B cell (primary cell): ENCODE data around the gene AP4S1. TPM values are rescaled to one million over a fixed set of nuclear protein-coding genes. Genes with fewer than 3 reads are reported as not detected.

ENCODE experiments used
- ATAC-seq: fragments of 200-7000 bp; cut with Tn5 transposase; one replicate; pipeline ENCODE4 v1.10.0; 2021; ENCODE audit warnings: low read depth, mild to moderate bottlenecking, moderate number of reproducible peaks, moderate library complexity
- CTCF ChIA-PET: fragments of 350-600 bp; sonication (Branson Sonifier 250); formaldehyde crosslinking; loops from one replicate; lab custom pipeline; 2021; ENCODE audit warnings: antibody characterized with exemption, inconsistent platforms; lab: Charles Lee
- POLR2A ChIA-PET: fragments of 350-600 bp; sonication (Branson Sonifier 250); formaldehyde crosslinking; loops from one replicate; lab custom pipeline; 2021; ENCODE audit warnings: antibody characterized with exemption; lab: Charles Lee
- DNase-seq: peaks from one replicate; pipeline ENCODE4 v3.0.0; 2013
- H2AFZ ChIP-seq: 2 replicates; pipeline ENCODE4 v1.6.1; 2012; ENCODE audit warnings: mild to moderate bottlenecking, low read depth, low read length; ENCODE audit not compliant: insufficient read depth, poor library complexity, severe bottlenecking
- H3K27ac ChIP-seq, 2 donors: 1 replicate in 1 of 2; 2 replicates in 1 of 2; pipeline ENCODE4 v1.5.1; 2012 to 2013; ENCODE audit warnings: low read length in 2 of 2, mild to moderate bottlenecking in 2 of 2, moderate library complexity in 1 of 2
- H3K27me3 ChIP-seq, 4 experiments: fragments of 200-600 bp in 1 of 4; sonication (generic) in 1 of 4; replicated peaks in 1 of 4; 1 replicate in 2 of 4; 2 replicates in 2 of 4; pipeline versions ENCODE4 v1.6.1 to v1.7.0; 2013 to 2016; ENCODE audit warnings: low read length in 3 of 4, mild to moderate bottlenecking in 2 of 4, mixed read lengths in 1 of 4, moderate library complexity in 1 of 4; ENCODE audit not compliant: insufficient read depth in 4 of 4, control insufficient read depth in 3 of 4; ENCODE audit errors: control extremely low read depth in 1 of 4
- H3K36me3 ChIP-seq, 2 experiments: replicated peaks in 1 of 2; 1 replicate in 1 of 2; 2 replicates in 1 of 2; pipeline versions ENCODE4 v1.6.1 to v1.7.1; 2013; ENCODE audit warnings: low read length in 1 of 2; ENCODE audit not compliant: insufficient read depth in 2 of 2, control insufficient read depth in 1 of 2; ENCODE audit errors: control extremely low read depth in 1 of 2, extremely low read depth in 1 of 2
- H3K4me1 ChIP-seq, 2 donors: fragments of 200-600 bp in 1 of 2; sonication (generic) in 1 of 2; 1 replicate in 1 of 2; 2 replicates in 1 of 2; pipeline versions ENCODE4 v1.5.1 to v1.6.1; 2013 to 2017; ENCODE audit warnings: low read length in 2 of 2; ENCODE audit not compliant: control insufficient read depth in 2 of 2, insufficient read depth in 2 of 2
- H3K4me2 ChIP-seq: replicated peaks from 2 replicates; pipeline ENCODE3; 2012; ENCODE audit warnings: mild to moderate bottlenecking, low read depth, low read length; ENCODE audit not compliant: poor library complexity, severe bottlenecking
- H3K4me3 ChIP-seq, 5 experiments: fragments of 200-600 bp in 1 of 5; sonication (generic) in 1 of 5; 1 replicate in 3 of 5; 2 replicates in 2 of 5; pipeline versions ENCODE4 v1.5.1 to v1.7.0; 2011 to 2016; ENCODE audit warnings: low read length in 4 of 5, mild to moderate bottlenecking in 4 of 5, low read depth in 2 of 5, control low read depth in 1 of 5, moderate library complexity in 1 of 5; ENCODE audit not compliant: insufficient read depth in 1 of 5; ENCODE audit errors: control extremely low read depth in 1 of 5, extremely low read depth in 1 of 5
- H3K79me2 ChIP-seq: fragments of 200-600 bp; sonication (generic); one replicate; pipeline ENCODE4 v1.6.0; 2016; ENCODE audit warnings: low read length; ENCODE audit not compliant: control insufficient read depth, insufficient read depth
- H3K9ac ChIP-seq: fragments of 200-600 bp; sonication (generic); 2 replicates; pipeline ENCODE4 v1.6.1; 2017; ENCODE audit warnings: mild to moderate bottlenecking, low read length, moderate library complexity
- H3K9me3 ChIP-seq, 3 donors: one replicate each; pipeline versions ENCODE4 v1.6.1 to v1.7.1; 2013; ENCODE audit warnings: low read length in 2 of 3; ENCODE audit not compliant: control insufficient read depth in 2 of 3, insufficient read depth in 1 of 3; ENCODE audit errors: control extremely low read depth in 1 of 3
- H4K20me1 ChIP-seq: 2 replicates; pipeline ENCODE4 v1.6.0; 2012; ENCODE audit warnings: mild to moderate bottlenecking, low read length; ENCODE audit not compliant: insufficient read depth, control insufficient read depth, poor library complexity, severe bottlenecking
- H3K27ac Mint-ChIP-seq: one replicate; pipeline ENCODE4 v1.8.0; 2021; ENCODE audit warnings: mixed read lengths
- H3K27me3 Mint-ChIP-seq: one replicate; pipeline ENCODE4 v1.8.0; 2021; ENCODE audit warnings: mixed read lengths
- H3K4me1 Mint-ChIP-seq: one replicate; pipeline ENCODE4 v1.8.0; 2021; ENCODE audit warnings: mixed read lengths
- H3K4me3 Mint-ChIP-seq: one replicate; pipeline ENCODE4 v1.8.0; 2021; ENCODE audit warnings: mixed read lengths
- H3K9me3 Mint-ChIP-seq: one replicate; pipeline ENCODE4 v1.8.0; 2022; ENCODE audit warnings: mixed read lengths; ENCODE audit not compliant: insufficient read depth
- CTCF ChIP-seq: fragments of 200-600 bp; IDR thresholded peaks from one replicate; pipeline ENCODE4 v1.8.0; 2022; ENCODE audit warnings: antibody characterized with exemption, mild to moderate bottlenecking
- EZH2 ChIP-seq: IDR thresholded peaks from 2 replicates; pipeline ENCODE4 v1.6.1; 2012; ENCODE audit warnings: borderline replicate concordance, low read depth, mild to moderate bottlenecking, moderate library complexity, low read length; ENCODE audit not compliant: insufficient read depth, poor library complexity, severe bottlenecking
- intact Hi-C: fragments of 100-400 bp; cut with micrococcal nuclease; formaldehyde crosslinking; loops from one replicate; pipeline ENCODE4 v1.10.0; 2022
- polyA plus RNA-seq: library from polyadenylated mRNA; depleted of rRNA; stranded (reverse); fragments of >200 nt; gene quantifications from 2 replicates; pipeline ENCODE4 v1.2.3, GENCODE V29; 2012
- total RNA-seq, 2 donors: library from RNA; stranded (reverse); fragments of 120-200 nt in 1 of 2; gene quantifications; 1 replicate in 1 of 2; 2 replicates in 1 of 2; pipeline versions ENCODE4 v1.2.3 to v1.2.4, GENCODE V29; 2013 to 2022

The AP4S1 gene
- total and polyA plus RNA-seq, 2 donors (not counting 1 experiment from before 2014, with no cell fraction given) = 3.4 to 15.9 TPM

GRCh38 chr14:31127690-31128089 lies 102.2 kb downstream of the AP4S1 start:
- no peaks in the 10 kb centered on the region for H3K79me2 ChIP-seq
- no peak overlapping the region for H3K4me2 ChIP-seq
- peaks cover 1 to 76% of the 10 kb centered on the region in 2 experiments for H3K36me3 ChIP-seq
- Mint-ChIP-seq H3K4me3 (no peak overlapping the region), H3K9me3 (no peaks in the 10 kb centered on the region), H3K4me1 (peaks cover 16% of the 10 kb centered on the region), H3K27me3 (no peaks in the 10 kb centered on the region), H3K27ac (no peak overlapping the region)
- CTCF ChIA-PET = interaction anchor here (1.3 to 2.2 kb wide), 2 partner anchors 36 to 149 kb away, joined by 3 to 7 read pairs; no protein-coding TSS in a partner anchor
- peaks cover 9 to 10% of the 10 kb centered on the region in 2 donors for H3K4me1 ChIP-seq
- H3K9ac ChIP-seq = no peak overlapping the region
- H3K27me3 ChIP-seq = no peaks in the 10 kb centered on the region
- H2AFZ ChIP-seq = no peak overlapping the region
- H3K4me3 ChIP-seq = no peak overlapping the region
- no peaks in the 10 kb centered on the region for H4K20me1 ChIP-seq
- ATAC-seq (no peak), DNase-seq (no peak)
- intact Hi-C loops = loop anchor here (1.0 to 5.0 kb wide), 2 partner anchors 145 to 229 kb away; no protein-coding TSS in a partner anchor
- TF ChIP-seq CTCF = no peak
- no peak for TF ChIP-seq EZH2
- peak overlapping the region in 1 of 2 donors; percentile 29 for H3K27ac ChIP-seq
- POLR2A ChIA-PET = no interaction called here
- no peaks in the 10 kb centered on the region for H3K9me3 ChIP-seq
